ENCODE results near the gene ETV3.

The ETV3 gene

GRCh38 chr1:157073944-157074685 is 64.1 kb downstream of the ETV3 start:
- H3K9ac ChIP-seq (ENCODE audit: low read length in 5 of 5), result no peak overlapping the region
- no peaks in the 10 kb centered on the region for H3K9me3 ChIP-seq (ENCODE audit: control insufficient read depth in 5 of 5, low read length in 5 of 5)
- peaks cover 0 to 9% (median 9%) of the 10 kb centered on the region in 5 donors for H3K4me1 ChIP-seq (ENCODE audit: control insufficient read depth in 5 of 5, insufficient read depth in 5 of 5, low read length in 5 of 5)
- H3K27me3 ChIP-seq (ENCODE audit: control insufficient read depth in 5 of 5, insufficient read depth in 4 of 5, low read length in 5 of 5), result no peaks in the 10 kb centered on the region
- no peak overlapping the region for H3K27ac ChIP-seq (ENCODE audit: low read depth, low read length)
- no peaks in the 10 kb centered on the region for H3K36me3 ChIP-seq (ENCODE audit: control insufficient read depth in 5 of 5, insufficient read depth in 5 of 5, low read length in 5 of 5)
- H3K4me3 ChIP-seq (ENCODE audit: low read depth in 1 of 5, low read length in 5 of 5), result peak overlapping the region in 3 of 5 donors; percentile 27 to 43 (median 30)

Measured in subcutaneous abdominal adipose tissue (tissue), 5 donors.